HG02938 (cell line): ENCODE measurements around the gene JAK2.
"Not testable (repeated sequence)": the region's sequence is repeated elsewhere in the genome, so short reads cannot be mapped to it uniquely, and the experiment has no call there.

Source experiments
- ATAC-seq: cut with Tn5 transposase; IDR thresholded peaks from one replicate; pipeline ENCODE4 v1.9.1; 2021; ENCODE audit warnings: mild to moderate bottlenecking, moderate library complexity; ENCODE audit not compliant: unreplicated experiment

JAK2 gene

DNA sequence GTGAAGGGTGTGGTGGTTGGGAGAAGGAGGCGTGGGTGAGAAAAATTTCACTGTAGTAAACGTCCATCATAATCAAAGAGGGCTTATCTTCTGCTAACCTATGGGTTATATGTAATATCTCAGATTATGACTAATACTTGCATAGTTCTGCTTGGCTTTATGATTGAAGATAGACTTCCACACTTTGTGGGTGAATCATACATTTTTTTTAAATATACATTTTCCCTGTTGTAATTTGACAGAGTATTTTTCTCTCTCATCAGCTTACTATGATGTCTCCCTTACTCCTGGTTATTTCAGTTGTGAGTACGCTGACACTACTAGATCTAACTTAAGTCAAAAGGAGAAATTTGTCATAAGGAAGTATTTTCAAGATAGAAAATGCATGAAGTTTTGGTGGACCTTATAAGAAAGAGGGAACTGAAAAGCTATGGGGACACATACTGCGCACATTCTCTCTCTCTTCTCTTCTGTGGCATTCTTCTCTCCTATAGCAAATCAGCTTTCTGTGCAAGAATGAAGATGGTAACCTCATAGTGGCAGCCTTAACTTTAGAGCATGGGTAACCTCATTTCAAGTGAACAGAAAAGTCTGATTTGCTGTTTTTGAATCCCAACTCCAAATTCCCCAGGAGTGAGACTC lies 4.9 kb upstream of the JAK2 start:
- ATAC-seq = no peak

DNA sequence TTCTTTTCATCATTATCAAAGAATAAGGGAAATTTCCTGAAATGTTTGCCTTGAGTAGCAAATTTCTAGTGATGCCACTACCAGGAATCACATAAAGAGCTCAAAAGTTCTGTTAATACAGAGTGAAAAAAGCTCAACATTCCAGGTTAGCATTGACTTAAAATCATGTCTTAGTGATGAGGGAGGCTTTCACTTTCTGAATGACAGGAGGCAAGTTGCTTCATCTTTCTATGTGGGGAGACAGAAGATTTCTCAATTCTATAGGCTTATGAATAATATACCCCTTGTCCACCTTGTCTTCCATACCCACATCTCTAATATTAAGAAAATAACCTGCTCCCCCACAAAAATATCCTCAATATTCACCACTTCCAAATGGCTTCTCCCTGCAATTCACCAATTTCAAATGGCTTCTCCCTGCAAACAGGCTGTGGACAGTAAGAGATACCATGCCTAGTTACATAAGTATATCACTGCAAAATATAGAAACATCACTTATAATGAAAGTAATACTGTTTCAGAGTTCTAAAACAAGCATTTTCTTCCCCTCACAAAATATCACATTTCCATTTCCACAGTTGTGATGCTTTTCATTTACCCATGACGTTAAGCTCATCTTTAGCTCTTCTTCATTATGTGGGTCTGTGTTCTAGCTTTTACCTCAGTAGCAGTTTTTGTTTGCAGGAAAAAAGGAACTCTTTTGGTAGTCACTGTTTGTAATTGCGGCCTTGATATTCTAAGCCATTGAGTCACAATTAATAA lies 2.2 kb upstream of the JAK2 start:
- ATAC-seq = no peak

DNA sequence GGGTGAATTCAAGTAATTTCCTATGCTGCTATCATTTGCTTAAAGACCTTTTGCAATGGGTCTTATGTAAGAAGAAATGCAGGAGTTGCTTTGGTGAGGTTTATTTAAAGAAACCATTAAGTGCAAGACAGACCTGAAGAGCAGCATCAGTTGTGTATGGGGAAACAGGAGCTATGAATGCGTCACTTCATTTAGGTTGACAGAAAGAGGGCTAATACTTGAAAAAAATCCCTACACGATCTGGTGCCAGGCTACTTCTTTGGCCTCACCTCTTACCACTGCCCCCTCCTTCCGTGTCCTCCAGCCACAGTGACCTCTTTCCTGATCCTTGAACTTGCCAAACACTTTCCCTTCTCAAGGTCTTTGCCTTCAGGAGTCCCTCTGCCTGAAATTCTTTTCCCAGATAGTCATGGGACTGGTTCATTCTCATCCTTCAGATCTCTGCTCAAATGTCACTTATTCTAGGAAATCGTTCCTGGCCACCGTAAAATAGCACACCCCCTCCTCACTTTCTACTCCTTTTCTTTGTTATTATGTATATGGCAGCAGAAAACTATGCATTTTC lies 1.4 kb upstream of the JAK2 start:
- no peak for ATAC-seq

DNA sequence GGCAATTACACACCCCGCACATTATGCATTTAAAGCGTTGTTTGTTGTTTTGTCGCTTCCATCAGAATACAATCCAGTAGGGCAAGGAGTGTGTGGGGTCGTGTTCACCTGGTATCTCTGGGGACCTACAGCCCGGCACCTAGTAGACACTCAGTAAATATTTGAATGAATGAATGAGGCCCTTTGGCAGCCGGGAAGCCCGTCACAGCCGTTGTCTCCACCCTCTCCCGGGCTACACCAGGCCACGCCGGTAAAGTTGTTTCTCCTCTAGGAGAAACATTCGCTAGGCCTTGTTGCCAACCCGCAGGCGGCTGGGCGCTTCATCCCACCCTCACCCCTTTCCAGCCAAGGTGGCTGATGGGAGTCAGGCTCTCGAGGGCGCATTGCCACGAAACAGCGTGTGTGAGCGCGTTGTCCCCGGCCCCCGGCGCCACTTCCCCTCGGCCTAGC lies 876 bp upstream of the JAK2 start:
- ATAC-seq = peak; percentile 5

DNA sequence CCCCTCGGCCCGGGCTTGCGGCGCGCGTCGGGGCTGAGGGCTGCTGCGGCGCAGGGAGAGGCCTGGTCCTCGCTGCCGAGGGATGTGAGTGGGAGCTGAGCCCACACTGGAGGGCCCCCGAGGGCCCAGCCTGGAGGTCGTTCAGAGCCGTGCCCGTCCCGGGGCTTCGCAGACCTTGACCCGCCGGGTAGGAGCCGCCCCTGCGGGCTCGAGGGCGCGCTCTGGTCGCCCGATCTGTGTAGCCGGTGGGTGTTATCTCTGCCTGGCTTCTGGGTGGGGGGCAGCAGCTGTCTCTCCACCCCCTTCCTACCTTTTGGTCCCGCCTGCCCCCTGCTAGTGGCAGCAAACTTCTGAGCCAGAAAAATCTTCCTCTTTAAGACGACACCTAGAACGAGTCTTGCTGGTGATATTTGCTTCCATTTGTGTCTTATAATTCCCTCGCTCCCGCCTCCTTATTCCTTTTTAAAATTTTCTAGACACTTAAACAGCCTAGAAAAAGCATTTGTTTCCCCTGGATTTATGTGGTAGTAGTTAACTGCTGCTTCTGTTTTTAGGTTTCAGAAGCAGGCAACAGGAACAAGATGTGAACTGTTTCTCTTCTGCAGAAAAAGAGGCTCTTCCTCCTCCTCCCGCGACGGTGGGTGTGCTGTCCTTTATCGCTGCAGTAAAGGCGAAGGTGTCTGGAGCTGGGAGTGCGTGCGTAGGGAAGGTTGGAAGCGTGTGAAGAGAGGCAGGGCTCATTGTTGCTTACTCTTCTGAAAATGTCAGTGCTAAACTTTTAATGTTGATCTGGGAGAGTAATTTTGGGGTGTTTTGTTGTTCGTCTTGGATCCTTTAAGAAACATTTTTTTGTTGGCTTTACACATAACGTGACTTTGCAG lies 554 bp downstream of the JAK2 start:
- peak; percentile 26 for ATAC-seq

DNA sequence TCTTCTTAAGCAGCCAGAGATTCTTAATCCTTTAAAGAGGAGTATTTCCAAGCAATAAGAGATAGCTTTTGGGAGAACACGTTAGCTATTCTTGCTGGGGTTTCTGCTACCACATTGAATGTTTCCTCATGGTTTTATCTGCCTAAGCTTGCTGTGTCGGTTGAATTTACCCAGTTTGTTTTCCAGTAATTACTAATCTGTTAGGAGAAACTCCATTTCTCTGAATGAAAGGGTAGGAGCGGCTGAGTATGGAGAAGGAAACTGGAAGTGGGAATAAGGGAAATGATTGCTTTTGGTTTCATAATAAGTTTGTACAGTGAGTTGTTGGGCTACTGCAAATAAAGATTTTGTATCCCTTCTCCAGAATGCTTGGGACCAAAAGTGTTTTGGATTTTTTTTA lies 1.2 kb downstream of the JAK2 start:
- ATAC-seq = no peak

DNA sequence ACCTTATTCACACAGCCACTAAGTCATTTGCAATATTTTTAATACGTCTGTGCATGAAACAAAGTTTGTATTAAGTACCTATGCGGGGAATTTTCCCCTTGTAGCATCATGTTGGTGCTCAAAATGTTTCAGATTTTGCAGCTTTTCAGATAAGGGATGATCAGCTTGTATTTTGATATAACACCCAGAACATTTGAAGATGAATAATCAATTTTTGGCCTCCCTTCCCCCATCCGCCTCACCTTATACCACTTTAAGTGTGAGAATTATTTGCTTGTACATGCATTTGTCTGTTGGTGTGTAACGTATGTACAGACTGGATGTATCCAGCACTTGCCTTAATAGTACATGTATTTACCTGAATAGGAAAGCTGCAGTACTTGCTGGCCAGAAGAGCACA lies 1.7 kb downstream of the JAK2 start:
- ATAC-seq = no peak

DNA sequence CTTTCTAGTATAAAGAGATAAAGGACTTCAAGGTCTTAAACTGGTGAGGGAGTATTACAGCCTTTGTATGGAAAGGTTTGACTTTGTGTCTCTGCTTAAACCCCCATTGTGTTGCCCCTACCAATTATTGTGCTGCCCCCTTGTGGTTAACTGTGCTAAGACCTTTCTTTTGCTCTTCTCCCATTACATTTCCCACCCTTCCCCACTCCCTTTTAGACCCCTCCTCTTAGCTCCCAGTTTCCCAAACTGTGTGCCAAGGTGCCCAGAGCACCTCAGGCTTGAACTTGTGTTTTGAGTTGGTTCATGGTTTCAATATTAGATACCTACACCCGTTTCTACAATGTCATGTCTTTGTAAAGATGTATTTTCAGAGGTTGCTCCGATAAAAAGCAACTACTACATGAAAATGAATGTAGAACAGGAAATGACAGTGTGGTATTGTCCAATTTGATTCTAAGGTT lies 2.9 kb downstream of the JAK2 start:
- no peak for ATAC-seq

DNA sequence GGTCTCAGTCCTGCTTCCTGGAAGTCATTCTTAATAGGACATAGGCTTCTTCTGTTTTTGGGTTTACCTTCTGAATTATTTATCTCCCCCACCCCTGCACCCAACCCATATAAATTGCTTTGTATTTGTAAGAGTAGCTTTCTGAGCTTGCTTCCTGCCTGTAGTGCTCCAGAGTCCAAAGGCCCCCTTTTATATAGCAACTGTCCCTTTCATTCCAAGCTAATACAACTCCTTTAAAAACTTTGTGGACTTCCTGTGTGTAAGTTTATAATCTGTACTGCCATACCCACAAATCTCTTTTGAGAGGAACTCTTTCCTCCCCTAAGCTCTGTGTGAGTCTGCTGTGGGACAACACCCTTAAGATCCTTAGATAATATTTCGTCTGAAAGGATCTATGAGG lies 7.8 kb downstream of the JAK2 start:
- no peak for ATAC-seq

DNA sequence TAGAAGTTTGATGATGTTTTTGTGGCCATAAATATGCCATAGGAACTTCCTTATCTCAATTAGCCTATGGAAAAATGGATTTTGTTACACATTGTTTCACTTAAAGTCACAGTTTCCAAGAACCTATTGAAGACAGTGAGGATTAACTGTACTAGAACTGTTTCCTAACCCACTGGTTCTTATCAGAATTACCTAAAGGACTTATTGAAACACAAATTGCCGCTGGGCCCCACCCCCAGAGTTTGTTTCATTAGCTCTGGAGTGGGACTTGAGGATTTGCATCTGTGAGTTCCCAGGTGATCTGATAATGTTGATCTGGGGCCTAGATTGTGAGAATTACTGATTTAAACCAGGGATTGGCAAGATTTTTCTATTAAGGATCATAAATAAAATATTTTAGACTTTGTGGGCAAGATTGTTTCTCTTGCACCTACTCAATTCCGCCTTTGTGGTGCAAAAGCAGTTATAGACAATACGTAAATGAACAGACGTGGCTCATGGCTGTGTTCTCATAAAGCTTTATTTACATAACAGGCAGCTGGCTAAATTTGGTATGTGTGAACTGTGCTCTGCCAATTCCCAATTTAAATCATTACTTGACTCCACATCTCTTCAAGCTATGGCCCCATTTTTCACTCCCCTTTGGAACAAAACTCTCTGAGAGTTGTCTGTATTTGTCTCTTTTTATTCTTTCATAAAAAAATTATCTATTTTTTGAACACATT lies 9.3 kb downstream of the JAK2 start:
- no peak for ATAC-seq

DNA sequence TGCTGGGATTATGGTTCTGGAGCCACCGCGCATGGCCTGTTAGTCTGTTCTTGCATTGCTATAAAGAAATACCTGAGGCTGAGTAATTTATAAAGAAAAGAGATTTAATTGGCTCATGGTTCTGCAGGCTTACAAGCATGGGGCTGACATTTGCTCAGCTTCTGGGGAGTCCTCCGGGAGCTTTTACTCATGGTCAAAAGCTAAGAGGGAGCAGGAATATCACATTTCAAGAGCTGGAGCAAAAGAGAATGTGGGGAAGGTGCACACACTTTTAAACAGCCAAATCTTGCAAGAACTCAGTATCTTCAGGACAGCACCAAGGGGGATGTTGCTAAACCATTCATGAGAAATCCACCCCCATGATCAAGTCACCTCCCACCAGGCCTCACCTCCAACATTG lies 12.1 kb downstream of the JAK2 start:
- ATAC-seq = no peak

DNA sequence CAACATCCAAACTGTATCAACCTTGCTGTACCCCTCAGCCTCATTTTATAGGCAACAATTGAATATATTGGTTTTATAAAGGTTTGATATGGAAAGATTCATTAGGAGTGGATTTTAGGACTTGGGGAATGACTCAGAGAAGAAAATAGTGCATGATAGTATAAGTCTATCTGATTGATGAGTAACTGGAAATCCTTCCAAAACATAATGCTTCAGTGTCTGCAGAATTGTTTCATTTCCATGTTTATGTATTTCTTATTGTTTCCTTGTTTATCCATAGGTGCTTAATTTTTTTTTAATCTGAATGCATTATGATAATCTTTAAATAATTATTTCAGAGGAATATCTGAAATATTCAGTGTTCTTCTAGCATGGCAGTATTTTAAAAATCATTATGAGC lies 12.6 kb downstream of the JAK2 start:
- ATAC-seq = no peak

DNA sequence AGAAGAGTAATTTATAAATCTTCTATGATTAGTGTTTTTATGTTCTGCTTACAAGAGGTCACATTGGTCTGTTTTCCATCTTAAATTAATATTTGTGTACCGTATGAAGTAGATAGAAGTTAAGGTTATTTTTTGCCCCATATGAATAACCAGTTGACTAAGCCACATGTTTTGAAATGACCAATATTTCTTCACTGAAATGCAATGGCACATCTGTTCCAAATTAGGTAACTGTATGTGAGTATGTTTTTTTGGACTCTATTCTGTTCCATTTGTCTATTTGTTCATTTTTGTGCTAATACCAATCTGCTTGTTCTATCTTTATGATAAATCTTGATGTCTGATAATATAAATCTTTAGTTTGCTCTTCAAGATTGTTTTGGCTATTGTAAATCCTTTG lies 17.7 kb downstream of the JAK2 start:
- ATAC-seq = no peak

DNA sequence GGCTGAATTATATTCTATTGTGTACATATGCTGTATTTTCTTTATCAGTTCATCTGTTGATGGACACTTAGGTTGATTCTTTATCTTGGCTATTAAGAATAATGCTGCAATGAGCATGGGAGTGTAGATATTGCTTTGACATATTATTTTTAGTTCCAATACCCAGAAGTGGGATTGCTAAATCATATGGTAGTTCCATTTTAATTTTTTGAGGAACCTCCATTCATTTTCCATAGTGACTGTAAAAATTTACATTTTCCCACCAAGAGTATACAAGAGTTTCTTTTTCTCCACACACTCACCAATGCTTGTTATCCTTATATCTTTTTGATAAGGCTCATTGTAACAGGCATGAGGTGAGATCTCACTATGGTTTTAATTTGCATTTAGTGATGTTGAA lies 19.4 kb downstream of the JAK2 start:
- ATAC-seq = no peak

DNA sequence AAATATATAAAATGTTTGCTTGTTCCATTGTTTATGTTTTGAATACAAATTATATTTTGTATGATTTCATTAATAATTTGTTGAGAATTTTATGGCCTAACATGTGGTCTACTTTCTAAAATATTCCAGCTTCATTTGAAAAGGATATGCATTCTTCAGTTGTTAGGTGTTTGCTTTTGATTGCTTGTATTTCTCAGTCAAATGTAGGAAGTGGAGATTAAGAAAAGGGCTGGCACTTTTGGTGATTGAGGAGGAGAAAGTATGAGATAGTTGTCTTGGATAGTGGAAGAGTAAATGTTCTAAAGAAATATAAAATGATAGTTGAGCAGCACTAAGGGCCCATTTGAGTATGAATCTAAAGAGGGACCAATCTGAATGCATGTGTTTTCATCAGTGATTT lies 23.1 kb downstream of the JAK2 start:
- no peak for ATAC-seq

DNA sequence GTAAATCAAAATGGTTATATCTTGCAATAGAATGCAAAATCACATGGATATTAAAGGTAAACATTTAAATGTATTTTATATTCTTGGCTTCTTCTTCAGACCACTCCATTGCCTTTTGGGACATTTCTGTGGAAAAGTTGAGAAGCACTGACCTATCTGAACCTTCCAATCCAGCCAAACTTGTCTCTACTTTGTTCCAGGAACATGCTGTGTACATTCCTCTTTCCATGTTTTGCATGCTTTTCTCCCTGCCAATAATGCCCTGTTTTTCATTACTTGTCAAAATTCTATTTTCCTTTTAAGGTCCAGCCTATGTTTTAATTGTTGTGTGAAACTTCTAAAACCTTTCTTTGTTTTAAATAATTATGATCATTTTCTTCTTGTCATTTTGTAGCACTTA lies 28.3 kb downstream of the JAK2 start:
- ATAC-seq = no peak

DNA sequence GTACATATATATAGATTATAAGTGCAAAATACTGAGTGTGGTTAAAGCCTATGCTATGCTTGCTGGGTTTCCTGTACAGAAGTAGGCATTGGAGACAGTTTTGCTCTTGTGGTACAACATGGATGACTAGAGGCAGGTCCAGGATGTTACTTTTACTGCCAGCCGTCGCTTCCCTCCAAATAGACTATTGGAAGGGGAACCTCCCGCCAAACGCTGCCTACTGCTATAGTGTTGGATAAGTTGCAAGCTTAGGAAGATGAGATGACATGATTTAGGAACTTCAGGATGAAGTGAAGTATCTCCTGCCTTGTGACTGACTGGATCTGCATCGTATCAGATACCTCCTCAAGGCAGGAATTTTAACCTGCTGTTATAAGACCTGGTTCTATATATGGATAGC lies 30.9 kb downstream of the JAK2 start:
- ATAC-seq = no peak

DNA sequence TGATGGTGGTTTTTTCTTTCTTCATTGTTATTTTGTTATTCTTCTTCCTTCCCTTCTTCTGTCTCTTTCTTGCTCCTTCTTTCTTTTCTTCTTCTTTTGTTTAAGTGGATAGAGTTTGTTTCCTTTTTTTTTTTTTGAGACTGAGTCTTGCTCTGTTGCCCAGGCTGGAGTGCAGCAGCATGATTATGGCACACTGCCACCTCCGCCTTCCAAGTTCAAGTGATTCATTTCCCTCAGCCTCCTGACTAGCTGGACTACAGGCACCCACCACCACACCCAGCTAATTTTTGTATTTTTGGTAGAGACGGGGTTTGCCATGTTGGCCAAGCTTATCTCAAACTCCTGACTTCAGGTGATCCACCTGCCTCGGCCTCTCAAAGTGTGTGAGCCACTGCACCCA lies 40.3 kb downstream of the JAK2 start:
- no peak for ATAC-seq

DNA sequence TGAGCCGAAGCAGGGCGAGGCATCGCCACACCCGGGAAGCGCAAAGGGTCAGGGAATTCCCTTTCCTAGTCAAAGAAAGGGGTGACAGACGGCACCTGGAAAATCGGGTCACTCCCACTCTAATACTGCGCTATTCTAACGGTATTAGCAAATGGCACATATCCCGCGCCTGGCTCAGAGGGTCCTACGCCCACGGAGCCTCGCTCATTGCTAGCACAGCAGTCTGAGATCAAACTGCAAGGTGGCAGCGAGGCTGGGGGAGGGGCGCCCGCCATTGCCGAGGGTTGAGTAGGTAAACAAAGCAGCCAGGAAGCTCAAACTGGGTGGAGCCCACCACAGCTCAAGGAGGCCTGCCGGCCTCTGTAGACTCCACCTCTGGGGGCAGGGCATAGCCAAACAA lies 46.9 kb downstream of the JAK2 start:
- not testable (repeated sequence) for ATAC-seq

DNA sequence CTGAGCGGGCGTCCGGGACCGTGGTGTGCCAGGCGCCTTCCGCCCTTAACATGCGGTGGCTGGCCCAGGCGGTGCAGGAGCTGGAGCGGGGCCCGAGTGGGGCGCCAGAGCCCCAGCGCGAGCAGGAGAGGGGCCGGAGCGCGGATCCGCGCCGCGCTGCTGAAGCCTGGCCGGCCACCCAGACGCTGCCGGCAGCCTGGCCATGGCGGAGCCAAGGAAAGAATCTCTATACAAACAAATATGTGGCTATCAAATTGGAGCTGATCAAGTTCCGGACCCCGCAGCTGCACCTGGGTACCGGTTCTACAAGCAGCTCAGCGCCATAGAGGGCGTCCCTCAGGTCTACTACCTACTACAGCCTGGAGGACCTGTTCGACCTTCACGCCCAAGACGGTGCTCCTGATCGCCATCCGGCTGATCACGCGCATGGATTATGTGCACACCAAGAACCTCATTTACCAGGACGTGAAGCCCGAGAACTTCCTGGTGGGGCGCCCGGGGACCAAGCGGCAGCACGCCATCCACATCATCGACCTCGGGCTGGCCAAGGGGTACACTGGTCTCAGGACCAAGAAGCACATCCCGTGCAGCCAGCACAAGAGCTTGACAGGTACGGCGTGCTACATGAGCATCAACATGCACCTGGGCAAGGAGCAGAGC lies 55.8 kb downstream of the JAK2 start:
- ATAC-seq = no peak
